Stomach (tissue), 9 donors: ENCODE results near the gene PDCD7. TPM values are rescaled to one million over a fixed set of nuclear protein-coding genes. Genes with fewer than 3 reads are reported as not detected.

Source experiments
- DNase-seq, 2 donors: peaks; one replicate each; pipeline versions ENCODE4 v3.0.0 to v3.0.0-alpha.2; 2013 to 2019
- H3K27ac ChIP-seq, 5 donors: fragments of 200-600 bp in 4 of 5; sonication (generic) in 4 of 5; one replicate each; pipeline ENCODE4 v1.5.1; 2013 to 2019; ENCODE audit warnings: mild to moderate bottlenecking in 1 of 5, moderate library complexity in 1 of 5
- H3K27me3 ChIP-seq, 3 donors: fragments of 200-600 bp; sonication (generic); one replicate each; pipeline ENCODE4 v1.5.1; 2017 to 2019; ENCODE audit warnings: mixed run types in 1 of 3
- H3K36me3 ChIP-seq, 4 donors: fragments of 200-600 bp; sonication (generic); 1 replicate in 3 of 4; 2 replicates in 1 of 4; pipeline ENCODE4 v1.5.1; 2016 to 2019
- H3K4me1 ChIP-seq, 4 donors: fragments of 200-600 bp; sonication (generic); one replicate each; pipeline ENCODE4 v1.5.1; 2016 to 2019
- H3K4me3 ChIP-seq, 4 donors: fragments of 200-600 bp; sonication (generic) in 3 of 4; one replicate each; pipeline ENCODE4 v1.5.1; 2016 to 2019; ENCODE audit warnings: mild to moderate bottlenecking in 1 of 4
- H3K9me3 ChIP-seq, 4 donors: fragments of 200-600 bp; sonication (generic); one replicate each; pipeline ENCODE4 v1.5.1; 2016 to 2019
- CTCF ChIP-seq, 7 experiments: fragments of 450-650 bp in 4 of 7; fragments of 200-600 bp in 3 of 7; sonication (generic) in 3 of 7; IDR thresholded peaks; one replicate each; pipeline ENCODE4 v1.5.1; 2016 to 2019; ENCODE audit warnings: antibody characterized with exemption in 7 of 7, control low read depth in 2 of 7, mild to moderate bottlenecking in 1 of 7
- EP300 ChIP-seq: sonication (generic); formaldehyde crosslinking; IDR thresholded peaks from one replicate; pipeline ENCODE4 v1.6.1; 2017; ENCODE audit warnings: antibody characterized with exemption
- POLR2A ChIP-seq, 4 donors: fragments of 450-650 bp; IDR thresholded peaks; one replicate each; pipeline ENCODE4 v1.6.1; 2016; ENCODE audit warnings: antibody characterized with exemption in 4 of 4, control low read depth in 2 of 4, mild to moderate bottlenecking in 1 of 4, moderate library complexity in 1 of 4
- POLR2AphosphoS5 ChIP-seq, 3 donors: sonication (generic); formaldehyde crosslinking; IDR thresholded peaks; one replicate each; pipeline ENCODE4 v1.6.1; 2016; ENCODE audit warnings: antibody characterized with exemption in 3 of 3
- WGBS, 5 donors: extraction: QIAGEN DNeasy Blood & Tissue Kit in 3 of 5; methylation state at CpG; one replicate each; pipeline versions ENCODE4 v1.1.5 to v1.1.7; 2013 to 2018; 5-methylcytosine and 5-hydroxymethylcytosine counted together
- intact Hi-C: fragments of 100-400 bp; cut with DNase I; formaldehyde crosslinking; loops from one replicate; pipeline ENCODE4 v1.15.1; 2023; ENCODE audit warnings: low total_unique reads
- polyA plus RNA-seq, 3 donors: library from polyadenylated mRNA; stranded (reverse); fragments of 200-250 nt; gene quantifications; one replicate each; pipeline ENCODE4 v1.2.3, GENCODE V29; 2013
- total RNA-seq, 5 donors: library from RNA; depleted of rRNA; stranded (reverse); fragments of >200 nt; gene quantifications; one replicate each; pipeline versions ENCODE4 v1.1.0 to v1.2.3, GENCODE V29; 2014 to 2016
- donor health status: healthy with polysubstance abuse.
- donor health status: Bipolar disorder and iron deficiency.
- donor health status: healthy.

PDCD7 gene
- total and polyA plus RNA-seq, 8 donors: 10.7 to 127 (median 17.0) TPM

GRCh38 chr15:65177901-65178300 lies 44.3 kb upstream of the PDCD7 start:
- Histone ChIP-seq H3K9me3 (no peaks in the 10 kb centered on the region), H3K27ac (peak overlapping the region in 2 of 5 donors; percentile 4 to 58), H3K4me3 (no peak overlapping the region), H3K36me3 (peaks cover 32 to 83% (median 80%) of the 10 kb centered on the region in 4 donors), H3K27me3 (no peaks in the 10 kb centered on the region), H3K4me1 (peaks cover 6 to 59% (median 33%) of the 10 kb centered on the region in 4 donors)
- intact Hi-C loops: no loop called here
- peak in 1 of 3 donors; percentile 62 for TF ChIP-seq POLR2AphosphoS5 (IDR thresholded peaks at IDR 0.05)
- no peak for TF ChIP-seq EP300
- DNase-seq: no peak
- WGBS, 5 donors: 26 to 48% (median 37%) methylated on average over 1 of the region's 1 CpG

- no peak for DNase-seq
- H3K27me3 ChIP-seq: no peaks in the 10 kb centered on the region
- peaks cover 41 to 98% (median 95%) of the 10 kb centered on the region in 4 donors for H3K36me3 ChIP-seq
- no peak overlapping the region for H3K27ac ChIP-seq
- intact Hi-C loops: no loop called here
- H3K4me1 ChIP-seq: peaks cover 0 to 41% (median 17%) of the 10 kb centered on the region in 4 donors
- H3K4me3 ChIP-seq: no peak overlapping the region
- no peaks in the 10 kb centered on the region for H3K9me3 ChIP-seq
- TF ChIP-seq POLR2A (IDR thresholded peaks at IDR 0.05): no peak
- no peak for TF ChIP-seq CTCF (IDR thresholded peaks at IDR 0.05)
- TF ChIP-seq EP300: no peak
- no peak for TF ChIP-seq POLR2AphosphoS5 (IDR thresholded peaks at IDR 0.05)
Observed at GRCh38 chr15:65176056-65176455, 42.4 kb upstream of the PDCD7 start.

GRCh38 chr15:65175511-65175910 lies 41.9 kb upstream of the PDCD7 start:
- peaks cover 46 to 98% (median 96%) of the 10 kb centered on the region in 4 donors for H3K36me3 ChIP-seq
- H3K4me3 ChIP-seq: no peak overlapping the region
- 86 to 95% (median 89%) methylated on average over 5 of the region's 5 CpGs for WGBS, 5 donors
- no peak for DNase-seq
- no peak overlapping the region for H3K27ac ChIP-seq
- H3K9me3 ChIP-seq: no peaks in the 10 kb centered on the region
- no peak for TF ChIP-seq EP300
- no peak for TF ChIP-seq POLR2AphosphoS5 (IDR thresholded peaks at IDR 0.05)
- no peak for TF ChIP-seq CTCF (IDR thresholded peaks at IDR 0.05)
- peaks cover 0 to 35% (median 14%) of the 10 kb centered on the region in 4 donors for H3K4me1 ChIP-seq
- H3K27me3 ChIP-seq: no peaks in the 10 kb centered on the region
- intact Hi-C loops: no loop called here

- intact Hi-C loops: no loop called here
- WGBS, 5 donors: 88 to 94% (median 91%) methylated on average over 5 of the region's 5 CpGs
- H3K36me3 ChIP-seq: peaks cover 54 to 99% (median 97%) of the 10 kb centered on the region in 4 donors
Observed at GRCh38 chr15:65174509-65174908, 40.9 kb upstream of the PDCD7 start.

More at GRCh38 chr15:65174509-65174908, 40.9 kb upstream of the PDCD7 start:
- Histone ChIP-seq H3K27ac (no peak overlapping the region), H3K4me3 (no peak overlapping the region), H3K4me1 (peaks cover 0 to 26% (median 10%) of the 10 kb centered on the region in 4 donors), H3K27me3 (no peaks in the 10 kb centered on the region), H3K9me3 (no peaks in the 10 kb centered on the region)
- DNase-seq: no peak
- TF ChIP-seq POLR2AphosphoS5 (IDR thresholded peaks at IDR 0.05) (no peak), EP300 (no peak), CTCF (IDR thresholded peaks at IDR 0.05) (no peak), POLR2A (IDR thresholded peaks at IDR 0.05) (no peak)
